Astrocyte (in vitro differentiated cells and primary cell): Measurements from ENCODE around the gene AAR2.

Experiments used
- CTCF ChIP-seq: IDR thresholded peaks from 2 replicates; pipeline ENCODE4 v1.5.1; 2011; ENCODE audit warnings: low read depth, mild to moderate bottlenecking, inconsistent platforms, low read length, moderate library complexity; ENCODE audit not compliant: insufficient read depth
- EZH2 ChIP-seq: IDR thresholded peaks from 2 replicates; pipeline ENCODE4 v1.6.1; 2012; ENCODE audit warnings: mild to moderate bottlenecking, low read length, inconsistent platforms; ENCODE audit not compliant: insufficient read depth

- TF ChIP-seq CTCF, result no peak
- TF ChIP-seq EZH2, result no peak
These were observed 66.8 kb downstream of the AAR2 start for GRCh38 chr20:36303020-36303595.
